Fibroblast of upper back skin (primary cell): ENCODE data around the gene HSPBP1.

Experiments used
- DNase-seq: peaks from one replicate; pipeline ENCODE4 v3.0.0-alpha.2; 2013

HSPBP1 gene

GRCh38 chr19:55304980-55305379, 25.1 kb upstream of the HSPBP1 start:
- DNase-seq: no peak

GRCh38 chr19:55304279-55304978, 24.5 kb upstream of the HSPBP1 start:
- no peak for DNase-seq

- no peak for DNase-seq
These were observed 23.6 kb upstream of the HSPBP1 start for GRCh38 chr19:55303477-55303876.

- no peak for DNase-seq
These were observed 22.4 kb upstream of the HSPBP1 start for GRCh38 chr19:55302318-55302703.

GRCh38 chr19:55301459-55302317, 21.8 kb upstream of the HSPBP1 start:
- peak; percentile 78 for DNase-seq

GRCh38 chr19:55300886-55301458, 21.1 kb upstream of the HSPBP1 start:
- no peak for DNase-seq

- DNase-seq: no peak
These were observed 20.1 kb upstream of the HSPBP1 start for GRCh38 chr19:55299991-55300390.

DNA sequence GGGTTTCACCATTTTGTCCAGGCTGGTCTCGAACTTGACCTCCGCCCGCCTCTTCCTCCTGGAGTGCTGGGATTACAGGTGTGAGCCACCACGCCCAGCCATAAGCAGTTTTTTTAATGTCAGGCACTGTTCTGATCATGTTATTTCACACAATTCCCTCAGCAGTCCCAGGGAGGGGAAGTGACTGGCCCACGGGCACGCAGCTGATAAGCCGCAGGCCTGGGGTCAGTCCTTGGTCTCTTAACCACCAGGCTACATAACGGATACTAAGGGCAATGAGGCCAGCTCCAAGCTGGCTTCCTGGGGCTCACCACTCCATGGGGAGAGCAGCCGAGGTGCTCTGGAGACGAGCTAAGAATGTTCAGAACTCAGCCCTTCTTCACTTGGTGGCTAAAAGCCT, 17.4 kb upstream of the HSPBP1 start:
- DNase-seq: no peak

DNA sequence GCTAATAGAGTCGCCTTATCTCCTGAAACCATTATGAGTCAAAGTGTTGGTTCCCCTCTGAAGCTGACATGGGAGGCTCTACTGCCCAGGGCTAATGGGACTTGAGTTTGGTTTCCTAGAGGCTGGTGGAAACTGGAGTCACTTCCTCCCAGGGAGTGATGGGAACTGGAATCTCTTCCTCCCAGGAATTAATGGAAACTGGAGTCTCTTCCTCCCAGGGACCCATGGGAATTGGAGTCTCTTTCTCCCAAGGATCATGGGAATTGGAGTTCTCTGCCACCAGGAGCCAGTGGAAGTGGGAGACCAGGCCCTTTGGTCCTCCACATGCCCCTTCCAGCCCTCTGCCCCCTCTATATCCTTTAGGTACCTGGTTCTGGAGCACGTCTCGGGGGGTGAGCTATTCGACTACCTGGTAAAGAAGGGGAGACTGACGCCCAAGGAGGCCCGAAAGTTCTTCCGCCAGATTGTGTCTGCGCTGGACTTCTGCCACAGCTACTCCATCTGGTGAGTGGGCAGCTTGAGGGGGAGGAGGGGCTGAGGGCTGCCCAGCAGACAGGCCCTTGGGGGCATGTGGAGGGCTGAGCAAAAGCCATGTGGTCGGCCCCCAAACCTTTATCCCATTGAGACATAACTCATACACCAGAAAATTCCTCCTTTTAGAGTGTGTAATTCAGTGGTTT, 9.3 kb upstream of the HSPBP1 start:
- no peak for DNase-seq

GRCh38 chr19:55287361-55288079, 7.6 kb upstream of the HSPBP1 start:
- no peak for DNase-seq

DNA sequence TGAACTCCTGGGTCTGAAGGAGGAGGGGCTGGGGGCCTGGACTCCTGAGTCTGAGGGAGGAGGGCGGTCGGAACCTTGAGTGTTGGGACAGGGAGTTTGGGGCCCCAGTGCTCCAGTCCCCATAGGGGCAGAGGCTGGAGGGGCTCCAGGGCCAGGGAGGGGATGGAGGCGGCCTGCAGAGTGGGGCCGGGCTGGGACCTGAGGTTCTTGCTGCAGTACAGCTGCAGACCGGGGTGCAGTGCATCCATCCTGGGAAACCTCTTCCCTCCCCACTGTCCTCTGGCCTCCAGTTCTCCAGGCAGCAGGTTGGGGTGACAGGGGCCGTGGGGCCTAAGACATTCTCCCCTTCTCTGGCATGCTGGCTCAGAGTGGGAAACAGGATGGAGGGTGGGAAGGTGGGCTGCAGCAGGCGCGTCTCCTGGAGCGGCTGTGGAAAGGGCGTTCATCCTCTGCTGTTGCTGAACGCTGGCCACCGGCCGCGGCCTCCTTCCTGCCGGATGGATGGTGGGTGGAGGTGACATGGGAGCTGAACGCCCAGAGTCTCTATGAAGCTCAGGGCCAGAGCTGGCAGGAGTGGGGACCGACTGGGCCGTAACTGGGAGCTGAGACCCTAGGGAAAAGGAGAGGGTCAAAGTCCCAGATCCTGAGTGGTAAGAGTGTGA, 5.5 kb upstream of the HSPBP1 start:
- no peak for DNase-seq

GRCh38 chr19:55284405-55285058, 4.6 kb upstream of the HSPBP1 start:
- DNase-seq: no peak

- DNase-seq: peak; percentile 83
These were observed 3.9 kb upstream of the HSPBP1 start, which contains the start of gene BRSK1 for GRCh38 chr19:55283548-55284377. BRSK1 (plus strand) TSS chr19:55283997; CDS start chr19:55284443, 446 bp downstream.

DNA sequence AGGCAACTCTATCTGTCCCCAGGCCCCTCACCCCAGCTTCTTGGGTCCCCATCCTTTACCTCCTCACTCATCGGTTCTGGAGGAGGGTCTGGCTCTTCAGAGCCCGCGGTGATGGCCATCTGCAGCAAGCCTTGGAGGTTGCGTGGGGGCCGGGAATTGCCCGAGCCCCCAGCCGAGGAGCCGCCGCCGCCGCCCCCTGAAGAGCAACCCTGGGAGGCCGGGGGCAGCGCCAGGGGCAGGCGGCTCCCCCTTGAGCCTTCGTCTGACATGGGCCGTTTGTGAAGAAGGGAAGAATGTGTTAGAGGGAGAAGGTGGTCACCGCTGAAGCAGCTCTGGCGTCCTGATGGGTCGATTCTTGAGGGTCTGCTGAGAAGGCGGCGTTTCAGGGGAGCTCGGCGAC, 570 bp downstream of the HSPBP1 start:
- no peak for DNase-seq

- no peak for DNase-seq
These were observed 1.3 kb downstream of the HSPBP1 start for GRCh38 chr19:55278391-55279135.

GRCh38 chr19:55277494-55277893, 2.4 kb downstream of the HSPBP1 start:
- DNase-seq: no peak

DNA sequence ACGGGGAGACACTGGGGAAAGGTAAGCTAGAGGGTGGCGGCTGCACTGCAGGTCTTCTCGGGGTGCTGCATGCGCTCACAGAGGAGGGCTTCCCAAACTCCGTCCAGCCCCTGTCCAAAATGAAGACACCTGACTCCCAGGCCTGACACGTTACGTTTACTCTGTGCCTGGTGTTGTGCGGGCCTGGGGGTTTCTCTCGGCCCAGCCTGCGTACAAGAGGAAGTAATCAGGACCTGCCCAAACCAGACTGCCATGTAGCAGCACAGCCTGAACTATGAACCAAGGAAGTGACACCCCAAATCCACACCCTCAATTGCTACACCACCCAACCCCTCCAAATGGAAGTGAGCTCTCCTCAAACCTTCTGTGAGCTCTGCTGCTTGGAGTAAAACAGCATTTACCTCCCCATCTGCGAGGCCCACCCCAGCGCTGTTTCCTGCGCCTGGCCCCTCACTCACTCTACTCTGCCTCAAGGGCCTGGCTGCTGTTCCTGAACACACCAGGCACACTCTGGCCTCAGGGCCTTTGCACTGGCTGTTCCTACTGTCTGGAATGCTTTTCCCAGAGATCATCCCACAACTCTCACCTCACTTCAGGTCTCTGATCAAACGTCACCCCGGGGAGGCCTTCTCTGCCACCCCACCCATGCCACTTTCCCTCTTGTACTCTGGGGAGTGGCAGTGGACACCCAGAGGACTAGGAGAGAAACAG, 3.0 kb downstream of the HSPBP1 start:
- DNase-seq: no peak

- DNase-seq: no peak
These were observed 3.8 kb downstream of the HSPBP1 start for GRCh38 chr19:55275851-55276719.
